Measurements from ENCODE around the gene SIVA1. TPM values are rescaled to one million over a fixed set of nuclear protein-coding genes. Genes with fewer than 3 reads are reported as not detected.
A peak's percentile ranks its signal among the peaks of the same experiment; 100 is the strongest.

The SIVA1 gene
- total and polyA plus RNA-seq, 2 of the 4 experiments (the other 2 are of a cell fraction) = 166 to 184 TPM

GRCh38 chr14:104753528-104754212 lies 723 bp downstream of the SIVA1 start:
- Histone ChIP-seq H3K56ac (ENCODE audit: extremely low read depth, insufficient read depth, low read length) (no peak overlapping the region; the same call in 1 of the 2 replicates), H2AFZ (replicated peaks; ENCODE audit: low read length, poor library complexity) (peak overlapping the region; percentile 91), H4K8ac (ENCODE audit: low read depth in 2 of 2, low read length in 2 of 2) (peak overlapping the region; percentile 3 to 77; a peak in 1 of 4 replicates), H2AK9ac (replicated peaks; ENCODE audit: low read depth, low read length, poor library complexity) (peak overlapping the region; percentile 92), H4K5ac (ENCODE audit: low read depth, low read length) (peak overlapping the region; percentile 28; the same call in 1 of the 2 replicates), H3K14ac (replicated peaks; ENCODE audit: low read depth, low read length) (0 out of 2 replicates have a peak overlapping the region, but pooled peaks have one; percentile 64), H2BK20ac (ENCODE audit: low read depth, low read length) (no peak overlapping the region), H3K4me3 (ENCODE audit: insufficient read depth, low read depth, low read length) (peak overlapping the region; percentile 88), H3K36me3 (ENCODE audit: control insufficient read depth, insufficient read depth, low read length) (peaks cover 26% of the 10 kb centered on the region), H3K9me1 (ENCODE audit: insufficient read depth, low read length) (peaks cover 11% of the 10 kb centered on the region), H4K91ac (ENCODE audit: insufficient read depth, low read depth, low read length) (no peak overlapping the region), H4K20me1 (ENCODE audit: insufficient read depth, low read length) (peaks cover 41% of the 10 kb centered on the region), H3K27me3 (ENCODE audit: control insufficient read depth, insufficient read depth, low read length) (no peaks in the 10 kb centered on the region), H3K4ac (ENCODE audit: low read depth, low read length) (peak overlapping the region; percentile 69), H3K18ac (ENCODE audit: low read depth, low read length) (no peak overlapping the region), H2BK15ac (ENCODE audit: low read depth, low read length) (no peak overlapping the region), H2BK120ac (ENCODE audit: low read depth, low read length) (no peak overlapping the region), H2BK5ac (ENCODE audit: low read depth, low read length, poor library complexity, severe bottlenecking) (peak overlapping the region; percentile 69), H3K27ac (ENCODE audit: insufficient read depth, low read length) (peak overlapping the region; percentile 85), H3K9me3 (ENCODE audit: control insufficient read depth, insufficient read depth, low read length) (no peaks in the 10 kb centered on the region), H2AK5ac (ENCODE audit: low read depth, low read length) (peak overlapping the region; percentile 64), H3K23ac (ENCODE audit: low read depth, low read length) (peak overlapping the region; percentile 60; the same call in 1 of the 2 replicates), H3K4me1 (ENCODE audit: control insufficient read depth, insufficient read depth, low read length) (peaks cover 22% of the 10 kb centered on the region), H3K4me2 (ENCODE audit: low read depth, low read length) (peak overlapping the region; percentile 96), H3K79me1 (ENCODE audit: low read depth in 1 of 2, low read length in 2 of 2) (peaks cover 8 to 50% of the 10 kb centered on the region in 2 experiments; a peak in 2 of 4 replicates), H3K9ac (ENCODE audit: low read depth, low read length) (peak overlapping the region; percentile 87)
- ChIA-PET POLR2A (ENCODE audit: unreplicated experiment) (no interaction called here), CTCF (interaction anchor here (1.0 kb wide), 1 partner anchor 17 kb away, joined by 5 read pairs; no protein-coding TSS in a partner anchor)
- no TSS peak for BruUV-seq (replicated peaks)
- no peak for ATAC-seq (ENCODE audit: low read depth)
- no peak for DNase-seq
- in situ Hi-C loops (cut with MboI; ENCODE audit: low sequenced_read_pairs) = no loop called here
- dilution Hi-C loops (cut with HindIII; ENCODE audit: low sequenced_read_pairs, unreplicated experiment) = no loop called here
- 5% methylated on average over 19 of the region's 30 CpGs; no CpG with 5 or more reads in 1 of the 2 experiments for WGBS, 2 experiments (ENCODE audit: extremely low coverage in 2 of 2, insufficient read length in 1 of 2)
- intact Hi-C loops (cut with micrococcal nuclease) = no loop called here
- TF ChIP-seq MAFK (IDR thresholded peaks at IDR 0.05; ENCODE audit: low read depth, low read length) (no peak), BHLHE40 (IDR thresholded peaks at IDR 0.05; ENCODE audit: low read depth, low read length) (no peak), NFE2L2 (IDR thresholded peaks at IDR 0.05; ENCODE audit: low read depth, low read length) (no peak), FOS (IDR thresholded peaks at IDR 0.05; ENCODE audit: low read depth, low read length) (no peak), MXI1 (IDR thresholded peaks at IDR 0.05; ENCODE audit: borderline replicate concordance, low read depth, low read length) (no peak), POLR2A (IDR thresholded peaks at IDR 0.05; ENCODE audit: low read depth, low read length) (no peak), SMC3 (IDR thresholded peaks at IDR 0.05; ENCODE audit: low read depth, low read length) (no peak), RCOR1 (IDR thresholded peaks at IDR 0.05; ENCODE audit: insufficient replicate concordance, low read length) (no peak), MAZ (IDR thresholded peaks at IDR 0.05; ENCODE audit: borderline replicate concordance, low read depth, low read length) (no peak), CHD1 (IDR thresholded peaks at IDR 0.05; ENCODE audit: low read depth, low read length) (no peak), RAD21 (IDR thresholded peaks at IDR 0.05; ENCODE audit: low read length) (no peak)
- TF ChIP-seq, protein P1, sequence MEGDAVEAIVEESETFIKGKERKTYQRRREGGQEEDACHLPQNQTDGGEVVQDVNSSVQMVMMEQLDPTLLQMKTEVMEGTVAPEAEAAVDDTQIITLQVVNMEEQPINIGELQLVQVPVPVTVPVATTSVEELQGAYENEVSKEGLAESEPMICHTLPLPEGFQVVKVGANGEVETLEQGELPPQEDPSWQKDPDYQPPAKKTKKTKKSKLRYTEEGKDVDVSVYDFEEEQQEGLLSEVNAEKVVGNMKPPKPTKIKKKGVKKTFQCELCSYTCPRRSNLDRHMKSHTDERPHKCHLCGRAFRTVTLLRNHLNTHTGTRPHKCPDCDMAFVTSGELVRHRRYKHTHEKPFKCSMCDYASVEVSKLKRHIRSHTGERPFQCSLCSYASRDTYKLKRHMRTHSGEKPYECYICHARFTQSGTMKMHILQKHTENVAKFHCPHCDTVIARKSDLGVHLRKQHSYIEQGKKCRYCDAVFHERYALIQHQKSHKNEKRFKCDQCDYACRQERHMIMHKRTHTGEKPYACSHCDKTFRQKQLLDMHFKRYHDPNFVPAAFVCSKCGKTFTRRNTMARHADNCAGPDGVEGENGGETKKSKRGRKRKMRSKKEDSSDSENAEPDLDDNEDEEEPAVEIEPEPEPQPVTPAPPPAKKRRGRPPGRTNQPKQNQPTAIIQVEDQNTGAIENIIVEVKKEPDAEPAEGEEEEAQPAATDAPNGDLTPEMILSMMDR (conservative IDR thresholded peaks at IDR 0.05; ENCODE audit: low read depth, low read length) = no peak
